B cell (primary cell): ENCODE measurements around the gene DRD2.

ENCODE experiments used
- EZH2 ChIP-seq: IDR thresholded peaks from 2 replicates; pipeline ENCODE4 v1.6.1; 2012; ENCODE audit warnings: borderline replicate concordance, low read depth, mild to moderate bottlenecking, moderate library complexity, low read length; ENCODE audit not compliant: insufficient read depth, poor library complexity, severe bottlenecking
- TF ChIP-seq, protein P1 (sequence below): fragments of 200-600 bp; IDR thresholded peaks from one replicate; pipeline ENCODE4 v1.8.0; 2022; ENCODE audit warnings: antibody characterized with exemption, mild to moderate bottlenecking

DNA sequence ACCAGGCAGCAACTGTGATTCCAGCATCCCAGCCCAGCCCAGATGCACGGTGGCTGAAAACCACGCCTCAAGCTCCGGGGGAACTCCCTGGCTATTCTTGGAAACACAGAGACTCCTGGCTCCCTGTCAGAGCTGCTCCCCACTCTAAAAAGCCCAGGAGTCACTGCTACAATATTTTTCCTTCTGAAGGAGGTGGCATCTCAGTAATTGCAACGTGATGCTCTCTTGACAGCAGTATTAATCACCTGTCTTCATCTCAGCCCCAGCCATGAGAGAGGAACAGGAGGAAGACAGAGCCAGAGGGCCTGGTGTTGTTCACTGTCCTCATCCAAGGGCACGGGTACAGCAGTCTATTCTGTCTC is 26.9 kb downstream of the DRD2 start:
- TF ChIP-seq, protein P1, sequence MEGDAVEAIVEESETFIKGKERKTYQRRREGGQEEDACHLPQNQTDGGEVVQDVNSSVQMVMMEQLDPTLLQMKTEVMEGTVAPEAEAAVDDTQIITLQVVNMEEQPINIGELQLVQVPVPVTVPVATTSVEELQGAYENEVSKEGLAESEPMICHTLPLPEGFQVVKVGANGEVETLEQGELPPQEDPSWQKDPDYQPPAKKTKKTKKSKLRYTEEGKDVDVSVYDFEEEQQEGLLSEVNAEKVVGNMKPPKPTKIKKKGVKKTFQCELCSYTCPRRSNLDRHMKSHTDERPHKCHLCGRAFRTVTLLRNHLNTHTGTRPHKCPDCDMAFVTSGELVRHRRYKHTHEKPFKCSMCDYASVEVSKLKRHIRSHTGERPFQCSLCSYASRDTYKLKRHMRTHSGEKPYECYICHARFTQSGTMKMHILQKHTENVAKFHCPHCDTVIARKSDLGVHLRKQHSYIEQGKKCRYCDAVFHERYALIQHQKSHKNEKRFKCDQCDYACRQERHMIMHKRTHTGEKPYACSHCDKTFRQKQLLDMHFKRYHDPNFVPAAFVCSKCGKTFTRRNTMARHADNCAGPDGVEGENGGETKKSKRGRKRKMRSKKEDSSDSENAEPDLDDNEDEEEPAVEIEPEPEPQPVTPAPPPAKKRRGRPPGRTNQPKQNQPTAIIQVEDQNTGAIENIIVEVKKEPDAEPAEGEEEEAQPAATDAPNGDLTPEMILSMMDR, result no peak
- TF ChIP-seq EZH2, result no peak
